Stimulated activated effector memory CD8-positive, alpha-beta T cell treated with anti-CD3 and anti-CD28 coated beads, Interleukin-12 subunit alpha, Interleukin-12 subunit beta, amount 100 ng/mL, for 72 hours (primary cell): ENCODE data around the gene LEMD3.

Experiments
- ATAC-seq: fragments of 150-1000 bp; cut with Tn5 transposase; 2 replicates; pipeline ENCODE4 v1.10.0; 2021
- DNase-seq, 2 donors: peaks; one replicate each; pipeline ENCODE4 v3.0.0; 2021 to 2022; ENCODE audit warnings: low spot score in 2 of 2
- H3K27ac Mint-ChIP-seq: one replicate; pipeline ENCODE4 v1.8.0; 2022; ENCODE audit warnings: mild to moderate bottlenecking, mixed read lengths
- H3K36me3 Mint-ChIP-seq: one replicate; pipeline ENCODE4 v1.8.0; 2022; ENCODE audit warnings: mild to moderate bottlenecking, mixed read lengths
- H3K4me1 Mint-ChIP-seq: one replicate; pipeline ENCODE4 v1.8.0; 2022; ENCODE audit warnings: mixed read lengths
- H3K4me3 Mint-ChIP-seq: one replicate; pipeline ENCODE4 v1.8.0; 2022; ENCODE audit warnings: mild to moderate bottlenecking, mixed read lengths
- H3K9me3 Mint-ChIP-seq: one replicate; pipeline ENCODE4 v1.8.0; 2022; ENCODE audit warnings: mixed read lengths

LEMD3 gene

DNA sequence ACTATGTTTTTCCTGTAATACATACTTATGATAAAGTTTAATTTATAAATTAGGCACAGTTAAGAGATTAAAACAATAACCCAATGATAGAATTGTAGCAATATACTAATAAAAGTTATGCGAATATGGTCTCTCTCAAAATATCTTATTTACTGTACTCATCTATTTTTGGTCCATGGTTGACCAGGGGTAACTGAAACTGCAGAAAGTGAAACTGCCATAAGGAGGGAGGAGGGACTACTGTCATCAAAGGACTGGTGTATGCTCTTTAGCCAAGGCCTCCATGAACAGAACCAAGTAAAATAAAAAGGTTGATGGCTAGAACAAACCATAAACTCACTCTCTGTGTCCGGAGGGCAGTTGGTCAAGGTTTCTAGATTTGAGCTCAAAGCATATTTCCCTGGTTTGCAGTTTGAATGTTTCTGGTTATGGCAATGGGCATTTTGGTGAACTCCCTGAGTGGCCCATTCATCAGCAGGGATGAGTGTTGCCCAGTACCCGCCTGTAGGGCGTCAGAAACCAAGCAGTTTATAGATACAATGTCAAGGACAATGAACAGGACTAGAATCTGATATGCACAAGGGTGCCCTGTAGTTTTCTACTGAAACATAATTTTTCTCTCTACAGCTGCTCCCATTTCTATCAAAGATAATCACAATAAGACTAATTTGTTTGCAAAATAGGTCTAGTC, 19.8 kb downstream of the LEMD3 start:
- no peak for DNase-seq
- Mint-ChIP-seq H3K4me1 (peaks cover 40% of the 10 kb centered on the region), H3K4me3 (no peak overlapping the region), H3K36me3 (peaks cover 20% of the 10 kb centered on the region), H3K9me3 (no peaks in the 10 kb centered on the region), H3K27ac (no peak overlapping the region)
- ATAC-seq: no peak

DNA sequence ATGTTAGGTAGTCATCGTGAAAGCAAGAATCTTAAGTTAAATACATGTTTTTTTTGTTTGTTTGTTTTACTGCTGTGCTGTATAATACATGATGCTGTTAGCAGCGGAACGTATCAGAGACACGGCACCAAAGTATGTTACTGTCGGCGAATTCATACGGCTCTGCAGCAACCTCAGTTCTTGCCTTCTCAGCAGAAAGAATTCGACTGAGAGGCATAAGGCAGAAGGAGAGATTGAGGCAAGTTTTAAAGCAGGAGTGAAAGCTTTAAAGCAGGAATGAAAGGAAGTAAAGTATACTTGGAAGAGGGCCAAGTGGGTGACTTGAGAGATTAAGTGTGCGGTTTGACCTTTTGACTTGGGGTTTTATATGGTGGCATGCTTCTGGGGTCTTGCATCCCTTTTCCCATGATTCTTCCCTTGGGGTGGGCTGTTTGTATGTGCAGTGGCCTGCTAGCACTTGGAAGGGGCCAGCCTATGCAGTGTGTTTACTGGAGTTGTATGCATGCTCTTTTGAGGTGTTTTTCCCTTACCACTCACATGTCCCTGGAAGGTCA, 23.7 kb downstream of the LEMD3 start:
- no peak for ATAC-seq
- DNase-seq: no peak
- peaks cover 43% of the 10 kb centered on the region for H3K4me1 Mint-ChIP-seq
- H3K27ac Mint-ChIP-seq: no peak overlapping the region
- H3K4me3 Mint-ChIP-seq: no peak overlapping the region
- peaks cover 11% of the 10 kb centered on the region for H3K36me3 Mint-ChIP-seq
- no peaks in the 10 kb centered on the region for H3K9me3 Mint-ChIP-seq

DNA sequence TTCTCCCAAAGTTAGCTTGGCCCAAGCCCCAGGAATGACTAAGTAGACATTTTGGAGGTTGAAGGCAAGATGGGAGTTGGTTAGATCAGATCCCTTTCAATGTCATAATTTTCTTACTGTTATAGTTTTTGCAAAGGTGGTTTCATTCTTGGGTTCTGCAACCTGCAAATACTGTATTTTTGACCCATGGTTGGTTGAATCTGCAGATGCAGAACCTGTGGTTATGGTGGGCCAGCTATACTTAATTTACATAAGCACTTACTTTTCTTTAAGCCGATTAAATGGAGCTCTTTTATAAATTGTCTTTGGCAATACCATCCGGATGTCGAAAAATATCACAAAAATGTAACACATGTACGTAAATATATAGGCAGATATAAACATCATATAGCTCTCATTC, 25.6 kb downstream of the LEMD3 start:
- no peak overlapping the region for H3K27ac Mint-ChIP-seq
- H3K4me1 Mint-ChIP-seq: peaks cover 34% of the 10 kb centered on the region
- H3K36me3 Mint-ChIP-seq: peaks cover 11% of the 10 kb centered on the region
- no peak for ATAC-seq
- H3K9me3 Mint-ChIP-seq: no peaks in the 10 kb centered on the region
- no peak for DNase-seq
- H3K4me3 Mint-ChIP-seq: no peak overlapping the region

DNA sequence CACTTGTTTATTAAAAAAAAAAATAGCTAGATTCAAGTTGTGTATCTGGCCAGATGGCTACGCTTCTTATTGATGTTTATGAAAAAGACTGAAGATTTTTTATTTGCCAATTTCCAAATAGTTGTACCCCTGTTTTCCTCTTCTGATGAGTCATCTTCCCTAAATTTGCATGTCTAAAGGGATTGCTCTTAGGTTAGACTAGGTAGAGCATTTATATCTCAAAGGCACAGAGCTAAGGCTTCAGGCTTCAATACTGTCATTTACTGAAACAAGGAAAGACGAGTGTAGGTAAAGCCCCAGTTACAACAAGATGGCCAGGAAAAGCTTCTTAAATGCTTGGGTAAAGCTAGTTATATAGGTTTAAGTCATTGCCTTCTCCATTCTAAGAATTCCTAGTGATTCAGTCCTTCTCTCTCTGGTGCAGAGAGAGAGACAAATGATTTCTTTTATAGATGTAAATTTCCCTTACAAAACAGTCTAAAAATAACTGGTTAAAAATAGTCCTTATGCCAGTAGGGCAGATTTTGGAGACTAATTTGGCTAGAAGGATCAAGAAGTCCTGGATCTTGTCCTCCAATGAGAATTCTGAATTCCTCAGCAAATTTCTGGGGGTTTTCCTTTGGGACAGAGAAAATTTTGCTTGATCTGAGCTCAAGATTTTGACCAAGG, 26.1 kb downstream of the LEMD3 start:
- no peak overlapping the region for H3K27ac Mint-ChIP-seq
- peaks cover 12% of the 10 kb centered on the region for H3K36me3 Mint-ChIP-seq
- peaks cover 40% of the 10 kb centered on the region for H3K4me1 Mint-ChIP-seq
- no peak for ATAC-seq
- no peak overlapping the region for H3K4me3 Mint-ChIP-seq
- DNase-seq: no peak
- no peaks in the 10 kb centered on the region for H3K9me3 Mint-ChIP-seq

DNA sequence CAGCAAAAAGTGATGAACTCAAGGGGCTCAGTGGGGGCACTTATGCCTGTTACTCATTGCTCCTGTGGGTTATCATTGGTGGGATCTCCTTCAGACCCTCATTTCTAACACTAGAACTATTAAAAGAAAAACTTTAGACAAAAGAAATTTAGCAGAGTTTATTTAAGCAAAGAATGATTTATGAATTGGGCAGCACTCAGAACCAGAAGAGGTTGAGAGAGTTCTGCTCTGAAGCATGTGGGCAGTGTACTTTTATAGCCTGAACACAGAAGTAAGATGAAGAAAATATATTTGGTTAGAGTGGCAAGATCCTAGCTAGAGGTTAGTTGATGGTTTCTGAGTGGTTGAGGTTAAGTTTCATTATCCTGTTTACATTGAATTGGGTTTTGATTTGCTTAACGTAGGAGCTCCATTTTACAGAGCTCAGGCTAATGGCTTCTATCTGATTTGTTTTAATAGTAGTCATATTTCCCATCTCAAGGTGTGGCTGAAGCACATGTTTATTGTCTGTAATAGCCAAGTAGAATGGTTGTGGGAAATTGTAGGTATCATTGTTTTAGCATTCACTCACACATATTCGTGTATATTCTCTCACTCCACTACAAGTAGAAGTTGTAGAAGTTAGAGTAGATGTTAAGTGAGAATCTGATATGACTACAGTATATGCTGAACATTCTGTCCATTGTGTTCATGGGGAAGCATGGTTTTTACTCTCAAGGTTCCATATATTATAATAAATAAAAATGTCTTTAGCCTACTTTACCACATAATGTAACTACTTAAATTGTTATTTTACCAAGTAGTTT, 27.6 kb downstream of the LEMD3 start:
- H3K36me3 Mint-ChIP-seq: peaks cover 14% of the 10 kb centered on the region
- H3K9me3 Mint-ChIP-seq: no peaks in the 10 kb centered on the region
- peak; percentile 85 for ATAC-seq
- H3K4me3 Mint-ChIP-seq: no peak overlapping the region
- peak overlapping the region; percentile 32 for H3K27ac Mint-ChIP-seq
- peaks cover 52% of the 10 kb centered on the region for H3K4me1 Mint-ChIP-seq
- no peak for DNase-seq

DNA sequence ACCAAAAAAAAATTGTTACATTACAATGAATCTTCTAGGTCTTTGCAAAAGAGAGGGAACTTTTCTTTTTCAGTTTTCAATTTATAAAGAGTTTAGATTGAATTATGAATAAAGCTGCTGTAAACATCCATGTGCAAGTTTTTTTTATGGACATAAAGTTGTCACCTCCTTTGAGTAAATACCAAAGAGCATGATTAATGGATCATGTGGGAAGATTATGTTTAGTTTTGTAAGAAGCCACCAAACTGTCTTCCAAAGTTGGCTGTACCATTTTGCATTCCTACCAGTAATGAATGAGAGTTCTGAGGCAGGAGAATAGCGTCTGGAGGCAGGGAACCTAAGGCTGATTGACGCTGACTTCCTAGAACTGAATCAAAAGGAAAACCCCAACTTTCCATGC, 30.2 kb downstream of the LEMD3 start:
- H3K9me3 Mint-ChIP-seq: no peaks in the 10 kb centered on the region
- H3K4me1 Mint-ChIP-seq: peaks cover 56% of the 10 kb centered on the region
- ATAC-seq (no peak), DNase-seq (no peak)
- H3K36me3 Mint-ChIP-seq: peaks cover 9% of the 10 kb centered on the region
- no peak overlapping the region for H3K4me3 Mint-ChIP-seq
- no peak overlapping the region for H3K27ac Mint-ChIP-seq

DNA sequence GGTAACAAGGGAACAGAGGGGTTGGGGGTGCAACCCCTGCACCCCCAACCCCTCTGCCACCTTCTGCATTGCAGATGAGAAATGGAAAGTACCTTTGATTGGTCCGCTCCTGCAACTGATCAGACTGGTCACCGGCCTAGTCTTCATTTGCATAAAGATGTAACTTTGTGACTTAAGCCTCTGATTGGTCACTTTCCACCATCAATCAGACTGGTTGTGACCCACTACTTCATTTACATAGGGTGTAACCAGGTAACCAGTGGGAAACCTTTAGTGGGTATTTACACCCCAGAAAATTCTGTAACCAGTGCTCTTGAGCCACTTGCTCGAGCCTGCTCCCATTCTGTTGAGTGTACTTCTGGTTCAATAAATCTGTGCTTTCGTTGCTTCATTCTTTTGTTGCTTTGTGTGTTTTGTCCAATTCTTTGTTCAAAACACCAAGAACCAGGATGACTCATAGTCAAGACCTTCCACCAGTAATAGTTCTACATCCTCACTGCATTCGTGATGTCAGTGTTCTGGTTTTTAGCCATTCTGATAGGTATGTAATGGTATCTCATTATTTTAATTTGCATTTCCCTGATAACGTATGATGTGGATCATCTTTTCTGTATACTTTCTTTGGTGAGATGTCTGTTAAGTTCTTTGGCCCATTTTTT, 30.8 kb downstream of the LEMD3 start:
- Mint-ChIP-seq H3K27ac (no peak overlapping the region), H3K36me3 (peaks cover 9% of the 10 kb centered on the region), H3K4me3 (no peak overlapping the region), H3K9me3 (no peaks in the 10 kb centered on the region), H3K4me1 (peaks cover 62% of the 10 kb centered on the region)
- DNase-seq: no peak
- peak; percentile 59 for ATAC-seq

DNA sequence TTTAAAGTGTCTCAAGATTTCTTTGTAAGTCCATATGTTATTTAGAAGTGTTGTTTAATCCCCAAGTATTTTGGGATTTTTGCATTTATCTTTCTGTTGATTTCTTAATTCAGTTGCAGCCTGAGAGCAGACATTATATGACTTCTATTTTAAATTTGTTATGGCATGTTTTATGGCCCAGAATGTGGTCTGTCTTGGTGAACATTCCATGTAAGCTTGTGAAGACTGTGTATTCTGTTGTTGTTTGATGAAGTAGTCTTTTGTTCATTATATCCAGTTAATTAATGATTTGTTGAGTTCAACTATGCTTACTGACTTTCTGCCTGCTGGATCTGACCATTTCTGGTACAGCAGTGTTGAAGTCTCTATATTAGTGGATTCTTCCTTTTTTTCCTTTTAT, 34.0 kb downstream of the LEMD3 start:
- no peaks in the 10 kb centered on the region for H3K9me3 Mint-ChIP-seq
- H3K4me3 Mint-ChIP-seq: no peak overlapping the region
- no peak for ATAC-seq
- H3K36me3 Mint-ChIP-seq: peaks cover 9% of the 10 kb centered on the region
- DNase-seq: no peak
- peaks cover 57% of the 10 kb centered on the region for H3K4me1 Mint-ChIP-seq
- H3K27ac Mint-ChIP-seq: no peak overlapping the region

DNA sequence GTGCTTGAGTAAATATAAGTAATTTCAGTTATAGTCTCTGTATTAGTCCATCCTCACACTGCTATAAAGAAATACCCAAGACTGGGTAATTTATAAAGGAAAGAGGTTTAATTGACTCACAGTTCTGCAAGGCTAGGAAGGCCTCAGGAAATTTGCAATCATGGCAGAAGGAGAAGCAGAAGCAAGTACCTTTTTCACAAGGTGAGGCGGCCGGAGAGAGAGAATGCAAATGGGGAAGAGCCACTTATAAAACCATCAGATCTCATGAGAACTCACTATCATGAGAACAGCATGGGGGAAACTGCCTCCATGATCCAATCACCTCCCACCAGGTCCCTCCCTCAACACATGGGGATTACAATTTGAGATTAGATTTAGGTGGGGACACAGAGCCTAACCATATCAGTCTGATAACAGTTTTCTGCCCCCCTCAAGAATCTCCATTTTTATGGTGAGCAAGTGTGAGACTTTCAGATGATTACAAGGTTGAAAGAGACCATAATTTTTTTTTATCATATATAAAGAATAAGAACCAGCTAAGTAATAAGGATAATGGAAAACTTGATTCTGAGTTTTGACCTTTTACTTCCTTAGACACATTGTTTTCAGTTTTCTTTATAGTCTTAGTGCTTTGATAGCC, 35.6 kb downstream of the LEMD3 start:
- Mint-ChIP-seq H3K36me3 (peaks cover 9% of the 10 kb centered on the region), H3K4me1 (peaks cover 70% of the 10 kb centered on the region), H3K4me3 (no peak overlapping the region), H3K9me3 (no peaks in the 10 kb centered on the region), H3K27ac (peak overlapping the region; percentile 45)
- DNase-seq (no peak), ATAC-seq (no peak)

DNA sequence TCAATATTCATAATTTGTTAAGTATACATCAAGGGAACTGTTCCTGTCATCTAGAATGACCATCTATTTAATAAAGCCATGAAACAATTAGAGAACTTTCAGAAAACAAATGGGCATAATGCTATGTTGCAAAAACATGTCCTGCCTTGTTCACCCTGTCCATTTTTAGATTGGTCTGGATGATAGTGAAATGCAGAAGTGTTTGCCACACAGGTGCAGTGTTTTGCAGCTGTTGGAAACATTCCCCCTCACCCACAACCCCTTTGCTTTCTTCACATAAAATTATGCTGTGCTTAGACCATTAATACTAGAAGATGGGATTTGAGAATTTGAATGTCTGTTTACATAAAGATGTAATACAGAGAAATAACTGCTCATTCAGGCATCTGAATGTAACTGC, 36.5 kb downstream of the LEMD3 start:
- no peak for DNase-seq
- Mint-ChIP-seq H3K36me3 (peaks cover 4% of the 10 kb centered on the region), H3K4me1 (peaks cover 61% of the 10 kb centered on the region), H3K9me3 (no peaks in the 10 kb centered on the region), H3K27ac (no peak overlapping the region), H3K4me3 (no peak overlapping the region)
- no peak for ATAC-seq

DNA sequence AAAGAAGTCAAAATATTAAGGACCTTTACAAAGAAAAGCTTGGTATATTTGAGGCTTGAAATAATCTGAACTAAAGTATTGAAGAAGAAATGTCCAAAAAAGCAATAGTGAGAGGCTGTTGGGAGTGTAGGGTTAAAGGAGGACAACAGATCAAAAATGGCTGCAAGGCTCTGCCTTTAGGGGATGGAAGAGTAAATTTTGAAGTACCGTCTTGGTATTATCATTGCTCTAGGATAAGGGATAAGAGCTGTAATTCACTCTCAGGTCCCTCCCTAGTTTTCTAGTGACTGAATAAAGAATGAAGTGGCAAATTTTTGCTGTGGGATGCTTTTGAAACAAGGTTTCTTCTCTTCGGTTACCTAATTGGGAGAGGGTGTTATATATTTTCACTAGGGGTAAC, 38.7 kb downstream of the LEMD3 start:
- ATAC-seq: no peak
- Mint-ChIP-seq H3K27ac (peak overlapping the region; percentile 33), H3K4me3 (no peak overlapping the region), H3K9me3 (no peaks in the 10 kb centered on the region), H3K36me3 (peaks cover 12% of the 10 kb centered on the region), H3K4me1 (peaks cover 42% of the 10 kb centered on the region)
- DNase-seq: no peak

DNA sequence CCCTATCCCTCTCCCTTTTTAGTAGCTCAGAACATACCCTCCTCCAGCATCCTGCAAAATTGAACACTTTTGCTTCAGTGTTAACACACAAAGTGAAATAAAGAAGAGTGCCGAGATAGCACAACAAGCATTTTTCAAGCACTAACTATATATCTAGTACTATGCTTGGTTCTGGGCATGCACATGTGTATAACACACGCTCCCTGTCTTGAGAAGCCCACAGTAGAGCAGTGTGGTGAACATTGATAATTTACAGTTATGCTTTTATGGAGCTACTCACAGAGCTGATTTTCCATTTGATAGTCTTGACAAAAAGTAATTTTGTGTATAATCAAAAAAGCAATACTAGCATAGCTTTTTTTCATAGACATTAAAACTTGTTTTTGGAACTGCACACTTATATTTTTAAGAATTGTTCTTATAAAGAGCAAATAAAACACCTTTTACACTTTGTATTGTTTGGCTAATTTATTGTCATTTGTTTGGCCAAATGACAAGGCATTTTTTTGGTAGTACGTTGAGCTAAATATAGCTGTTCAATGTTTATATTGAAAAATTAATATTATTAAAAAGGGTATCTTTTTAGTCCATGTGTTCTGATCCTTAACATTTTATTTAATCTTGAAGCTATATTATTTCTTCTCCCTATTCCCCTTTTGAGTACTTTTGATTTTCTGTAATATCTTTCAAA, 39.7 kb downstream of the LEMD3 start:
- Mint-ChIP-seq H3K4me1 (peaks cover 38% of the 10 kb centered on the region), H3K9me3 (no peaks in the 10 kb centered on the region), H3K4me3 (peak overlapping the region; percentile 24), H3K27ac (peak overlapping the region; percentile 76), H3K36me3 (peaks cover 12% of the 10 kb centered on the region)
- ATAC-seq (no peak), DNase-seq (no peak)

DNA sequence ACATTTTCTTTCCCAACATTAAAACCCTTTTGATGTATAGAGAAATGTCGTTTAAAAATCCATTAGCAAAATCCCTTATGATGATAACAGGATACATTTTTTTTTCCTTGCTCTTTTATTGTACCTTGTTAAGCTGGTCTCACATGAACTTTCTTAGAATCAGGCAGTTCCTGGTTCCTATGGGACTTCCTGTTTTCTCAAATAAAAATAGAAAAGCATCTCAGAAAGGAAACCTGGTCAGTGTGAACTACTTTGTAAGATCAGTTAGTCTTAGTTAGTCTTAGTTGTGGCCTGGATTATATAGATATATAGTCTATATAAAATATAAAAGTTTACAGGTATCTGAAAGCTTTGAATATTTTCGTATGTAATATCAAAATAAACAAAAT, 40.3 kb downstream of the LEMD3 start:
- H3K36me3 Mint-ChIP-seq: peaks cover 12% of the 10 kb centered on the region
- H3K4me3 Mint-ChIP-seq: peak overlapping the region; percentile 24
- no peak for ATAC-seq
- DNase-seq: no peak
- peak overlapping the region; percentile 76 for H3K27ac Mint-ChIP-seq
- H3K4me1 Mint-ChIP-seq: peaks cover 37% of the 10 kb centered on the region
- H3K9me3 Mint-ChIP-seq: no peaks in the 10 kb centered on the region

DNA sequence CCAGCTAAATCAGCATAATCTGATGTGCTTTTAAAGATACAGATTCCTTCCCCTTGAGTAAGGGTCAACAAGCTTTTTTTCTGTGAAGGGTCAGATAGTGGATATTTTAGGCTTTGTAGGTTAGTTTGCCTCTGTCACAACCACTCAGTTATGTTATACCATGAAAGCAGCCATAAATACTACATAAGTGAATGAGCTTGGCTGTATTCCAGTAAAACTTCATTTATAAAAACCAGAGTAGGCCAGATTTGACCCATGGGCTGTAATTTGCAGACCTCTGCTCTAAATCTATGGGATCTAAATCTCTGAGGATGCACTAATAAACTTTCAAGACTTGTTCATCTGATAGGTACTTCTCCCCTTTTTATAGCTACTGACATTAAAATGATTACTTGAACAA, 47.7 kb downstream of the LEMD3 start:
- Mint-ChIP-seq H3K36me3 (peaks cover 61% of the 10 kb centered on the region), H3K9me3 (peaks cover 4% of the 10 kb centered on the region), H3K4me3 (no peak overlapping the region), H3K27ac (no peak overlapping the region), H3K4me1 (peaks cover 5% of the 10 kb centered on the region)
- ATAC-seq: no peak
- no peak for DNase-seq
